ENCODE data around the gene SDE2. TPM values are rescaled to one million over a fixed set of nuclear protein-coding genes. Genes with fewer than 3 reads are reported as not detected.
A peak's percentile ranks its signal among the peaks of the same experiment; 100 is the strongest.

SDE2 gene
- total and polyA plus RNA-seq, 2 experiments from 2014 or later = 17.6 to 21.1 TPM

DNA sequence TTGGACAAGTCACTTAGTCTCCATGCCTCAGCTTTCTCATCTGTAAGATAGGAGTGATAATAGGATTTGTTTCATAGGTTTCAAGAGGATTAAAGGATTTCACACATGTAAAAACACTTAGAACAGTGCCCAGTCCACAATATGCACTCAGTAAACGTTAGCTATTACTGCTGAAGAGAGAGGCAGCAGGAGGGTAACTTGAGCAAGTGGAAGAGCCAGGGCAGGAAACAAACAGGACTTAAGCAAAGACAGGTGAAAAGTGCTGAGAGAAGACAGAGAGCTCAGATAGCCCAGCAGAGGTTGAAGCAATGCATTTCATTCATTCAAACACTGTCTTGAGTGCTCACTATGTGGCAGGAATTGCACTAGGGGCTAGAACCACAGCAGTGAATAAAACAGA, 42.3 kb upstream of the SDE2 start:
- no peak for DNase-seq (ENCODE audit: low read depth in 1 of 2, low spot score in 1 of 2)
- H3K4me3 ChIP-seq = no peak overlapping the region

DNA sequence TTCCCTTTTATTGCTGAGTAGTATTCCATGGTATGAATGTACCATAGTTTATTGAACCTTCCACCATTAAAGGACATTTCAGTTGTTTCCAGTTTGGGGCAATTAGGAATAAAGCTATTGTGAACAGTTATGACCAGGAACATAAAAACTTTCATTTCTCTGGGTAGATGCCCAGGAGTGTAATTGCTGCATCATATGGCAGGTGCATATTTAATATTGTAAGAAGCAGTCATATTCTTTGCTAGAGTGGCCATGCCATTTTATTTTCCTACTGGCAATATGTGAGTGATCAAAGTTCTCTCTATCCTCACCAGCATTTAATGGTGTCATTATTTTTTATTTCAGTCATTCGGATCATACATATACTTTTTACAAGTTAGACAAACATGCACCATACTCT, 39.5 kb upstream of the SDE2 start:
- DNase-seq (ENCODE audit: low read depth in 1 of 2, low spot score in 1 of 2) = no peak
- Histone ChIP-seq H3K4me3 (no peak overlapping the region), H3K27me3 (no peaks in the 10 kb centered on the region), H3K9me3 (ENCODE audit: low read depth) (no peaks in the 10 kb centered on the region), H3K36me3 (no peaks in the 10 kb centered on the region), H3K4me1 (ENCODE audit: low read depth) (no peaks in the 10 kb centered on the region), H3K27ac (no peak overlapping the region)
- TF ChIP-seq, protein P1, sequence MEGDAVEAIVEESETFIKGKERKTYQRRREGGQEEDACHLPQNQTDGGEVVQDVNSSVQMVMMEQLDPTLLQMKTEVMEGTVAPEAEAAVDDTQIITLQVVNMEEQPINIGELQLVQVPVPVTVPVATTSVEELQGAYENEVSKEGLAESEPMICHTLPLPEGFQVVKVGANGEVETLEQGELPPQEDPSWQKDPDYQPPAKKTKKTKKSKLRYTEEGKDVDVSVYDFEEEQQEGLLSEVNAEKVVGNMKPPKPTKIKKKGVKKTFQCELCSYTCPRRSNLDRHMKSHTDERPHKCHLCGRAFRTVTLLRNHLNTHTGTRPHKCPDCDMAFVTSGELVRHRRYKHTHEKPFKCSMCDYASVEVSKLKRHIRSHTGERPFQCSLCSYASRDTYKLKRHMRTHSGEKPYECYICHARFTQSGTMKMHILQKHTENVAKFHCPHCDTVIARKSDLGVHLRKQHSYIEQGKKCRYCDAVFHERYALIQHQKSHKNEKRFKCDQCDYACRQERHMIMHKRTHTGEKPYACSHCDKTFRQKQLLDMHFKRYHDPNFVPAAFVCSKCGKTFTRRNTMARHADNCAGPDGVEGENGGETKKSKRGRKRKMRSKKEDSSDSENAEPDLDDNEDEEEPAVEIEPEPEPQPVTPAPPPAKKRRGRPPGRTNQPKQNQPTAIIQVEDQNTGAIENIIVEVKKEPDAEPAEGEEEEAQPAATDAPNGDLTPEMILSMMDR (IDR thresholded peaks at IDR 0.05; ENCODE audit: low read depth, low read length) = no peak

More for the DNA sequence above, 42.3 kb upstream of the SDE2 start:
- no peak overlapping the region for H3K27ac ChIP-seq
- no peaks in the 10 kb centered on the region for H3K4me1 ChIP-seq (ENCODE audit: low read depth)
- H3K9me3 ChIP-seq (ENCODE audit: low read depth) = no peaks in the 10 kb centered on the region
- H3K27me3 ChIP-seq = no peaks in the 10 kb centered on the region
- no peaks in the 10 kb centered on the region for H3K36me3 ChIP-seq
- TF ChIP-seq, protein P1 (IDR thresholded peaks at IDR 0.05; ENCODE audit: low read depth, low read length) = no peak

DNA sequence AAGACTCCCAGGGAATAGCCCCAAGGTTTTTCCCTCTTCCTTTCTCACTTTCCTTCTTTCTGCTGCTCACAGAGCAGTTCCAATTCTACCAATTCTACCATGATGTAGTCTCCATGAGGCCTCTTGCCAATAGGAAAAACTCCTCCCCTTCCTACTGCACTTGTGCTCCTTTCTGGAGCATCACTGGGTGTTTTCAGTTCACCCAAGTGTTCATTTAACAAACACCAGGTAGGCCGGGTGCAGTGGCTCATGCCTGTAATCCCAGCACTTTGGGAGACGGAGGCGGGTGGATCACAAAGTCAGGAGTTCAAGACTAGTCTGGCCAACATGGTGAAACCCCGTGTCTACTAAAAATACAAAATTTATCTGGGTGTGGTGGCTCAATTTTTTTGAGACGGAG, 36.8 kb upstream of the SDE2 start:
- TF ChIP-seq, protein P1 (IDR thresholded peaks at IDR 0.05; ENCODE audit: low read depth, low read length) = no peak
- H3K4me1 ChIP-seq (ENCODE audit: low read depth) = no peaks in the 10 kb centered on the region

DNA sequence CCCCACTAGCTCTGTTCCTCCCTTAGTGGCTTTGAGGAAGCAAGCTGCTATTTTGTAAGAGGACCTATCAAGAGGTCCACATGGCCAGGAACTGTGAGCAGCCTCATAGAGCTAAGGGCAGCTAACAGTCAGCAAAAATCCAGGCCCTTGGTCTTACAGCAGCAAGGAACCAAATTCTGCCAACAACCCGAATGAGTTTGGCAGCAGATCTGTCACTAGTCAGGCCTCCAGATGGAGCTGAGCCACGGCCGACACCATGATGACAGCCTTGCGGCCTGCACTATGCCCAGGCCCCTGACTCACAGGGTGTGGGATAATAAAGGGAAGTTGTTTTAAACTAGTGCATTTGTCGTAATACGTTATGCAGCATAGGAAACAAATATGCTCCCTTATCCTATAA, 35.3 kb upstream of the SDE2 start:
- DNase-seq (ENCODE audit: low read depth in 1 of 2, low spot score in 1 of 2) = peak in 1 of 2 donors; percentile 99
- H3K27me3 ChIP-seq = no peaks in the 10 kb centered on the region
- TF ChIP-seq, protein P1 (IDR thresholded peaks at IDR 0.05; ENCODE audit: low read depth, low read length) = no peak
- no peaks in the 10 kb centered on the region for H3K4me1 ChIP-seq (ENCODE audit: low read depth)
- no peaks in the 10 kb centered on the region for H3K36me3 ChIP-seq
- H3K4me3 ChIP-seq = no peak overlapping the region
- no peaks in the 10 kb centered on the region for H3K9me3 ChIP-seq (ENCODE audit: low read depth)
- no peak overlapping the region for H3K27ac ChIP-seq

More for the DNA sequence above, 36.8 kb upstream of the SDE2 start:
- H3K36me3 ChIP-seq = no peaks in the 10 kb centered on the region
- DNase-seq (ENCODE audit: low read depth in 1 of 2, low spot score in 1 of 2) = no peak
- H3K27ac ChIP-seq = no peak overlapping the region
- no peak overlapping the region for H3K4me3 ChIP-seq
- H3K27me3 ChIP-seq = no peaks in the 10 kb centered on the region
- no peaks in the 10 kb centered on the region for H3K9me3 ChIP-seq (ENCODE audit: low read depth)

DNA sequence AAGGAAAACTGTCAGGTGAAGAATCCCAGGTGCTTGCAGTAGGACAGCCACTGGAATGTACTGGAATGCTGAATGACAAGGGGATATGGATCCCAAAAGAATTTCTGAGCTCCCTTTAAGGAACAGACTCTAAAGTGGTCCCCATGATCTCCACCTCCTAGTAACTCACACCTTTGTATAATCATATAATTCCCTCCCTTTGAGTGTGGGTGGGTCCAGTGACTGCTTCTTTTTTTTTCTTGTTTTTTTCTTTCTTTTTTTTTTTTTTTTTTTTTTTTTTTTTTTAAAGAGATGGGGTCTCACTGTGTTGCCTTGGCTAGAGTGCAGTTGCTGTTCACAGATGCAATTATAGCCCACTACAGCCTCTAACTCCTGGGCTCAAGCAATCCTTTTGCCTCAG, 34.8 kb upstream of the SDE2 start:
- no peak overlapping the region for H3K4me3 ChIP-seq
- H3K27me3 ChIP-seq = no peaks in the 10 kb centered on the region
- no peaks in the 10 kb centered on the region for H3K9me3 ChIP-seq (ENCODE audit: low read depth)
- no peak for DNase-seq (ENCODE audit: low read depth in 1 of 2, low spot score in 1 of 2)
- H3K27ac ChIP-seq = no peak overlapping the region
- H3K36me3 ChIP-seq = no peaks in the 10 kb centered on the region
- TF ChIP-seq, protein P1 (IDR thresholded peaks at IDR 0.05; ENCODE audit: low read depth, low read length) = no peak
- no peaks in the 10 kb centered on the region for H3K4me1 ChIP-seq (ENCODE audit: low read depth)

DNA sequence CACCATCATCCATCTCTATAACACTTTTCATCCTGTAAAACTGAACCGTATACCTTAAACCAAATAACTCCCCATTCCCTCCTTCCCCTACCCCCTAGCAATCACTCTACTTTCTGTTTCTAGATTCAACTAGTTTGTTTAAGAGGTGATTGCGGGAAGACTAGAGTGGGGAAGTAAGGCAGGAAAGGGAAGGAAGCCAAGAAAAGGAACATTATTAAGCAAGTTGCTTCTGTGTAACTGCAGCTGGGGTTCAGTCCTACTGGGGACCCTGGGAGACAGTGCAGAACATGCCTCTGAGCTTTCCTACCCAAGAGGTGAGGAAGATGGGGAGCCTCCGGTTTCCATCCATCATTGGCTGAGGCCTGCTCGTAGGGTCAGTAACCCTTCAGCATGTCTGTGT, 34.4 kb upstream of the SDE2 start:
- no peaks in the 10 kb centered on the region for H3K4me1 ChIP-seq (ENCODE audit: low read depth)
- no peak for DNase-seq (ENCODE audit: low read depth in 1 of 2, low spot score in 1 of 2)
- no peaks in the 10 kb centered on the region for H3K36me3 ChIP-seq
- H3K9me3 ChIP-seq (ENCODE audit: low read depth) = no peaks in the 10 kb centered on the region
- TF ChIP-seq, protein P1 (IDR thresholded peaks at IDR 0.05; ENCODE audit: low read depth, low read length) = no peak
- no peak overlapping the region for H3K4me3 ChIP-seq
- no peak overlapping the region for H3K27ac ChIP-seq
- H3K27me3 ChIP-seq = no peaks in the 10 kb centered on the region

Data from cardiac muscle cell (in vitro differentiated cells and primary cell).